Gastrocnemius medialis (tissue), 4 donors: ENCODE measurements around the gene PTGS1.

Experiments used
- POLR2A ChIP-seq, 2 donors: fragments of 450-650 bp; IDR thresholded peaks; one replicate each; pipeline ENCODE4 v1.6.1; 2017; ENCODE audit warnings: antibody characterized with exemption in 2 of 2, mild to moderate bottlenecking in 2 of 2, moderate library complexity in 2 of 2
- TF ChIP-seq, protein P1 (sequence below), 5 experiments: fragments of 450-650 bp in 3 of 5; fragments of 200-600 bp in 2 of 5; sonication (generic) in 2 of 5; IDR thresholded peaks in 4 of 5; conservative IDR thresholded peaks in 1 of 5; 1 replicate in 4 of 5; 2 replicates in 1 of 5; pipeline ENCODE4 v1.5.1; 2016 to 2019; ENCODE audit warnings: antibody characterized with exemption in 5 of 5, mild to moderate bottlenecking in 3 of 5, moderate library complexity in 3 of 5

GRCh38 chr9:122355336-122355875 lies 15.4 kb upstream of the PTGS1 start:
- TF ChIP-seq, protein P1, sequence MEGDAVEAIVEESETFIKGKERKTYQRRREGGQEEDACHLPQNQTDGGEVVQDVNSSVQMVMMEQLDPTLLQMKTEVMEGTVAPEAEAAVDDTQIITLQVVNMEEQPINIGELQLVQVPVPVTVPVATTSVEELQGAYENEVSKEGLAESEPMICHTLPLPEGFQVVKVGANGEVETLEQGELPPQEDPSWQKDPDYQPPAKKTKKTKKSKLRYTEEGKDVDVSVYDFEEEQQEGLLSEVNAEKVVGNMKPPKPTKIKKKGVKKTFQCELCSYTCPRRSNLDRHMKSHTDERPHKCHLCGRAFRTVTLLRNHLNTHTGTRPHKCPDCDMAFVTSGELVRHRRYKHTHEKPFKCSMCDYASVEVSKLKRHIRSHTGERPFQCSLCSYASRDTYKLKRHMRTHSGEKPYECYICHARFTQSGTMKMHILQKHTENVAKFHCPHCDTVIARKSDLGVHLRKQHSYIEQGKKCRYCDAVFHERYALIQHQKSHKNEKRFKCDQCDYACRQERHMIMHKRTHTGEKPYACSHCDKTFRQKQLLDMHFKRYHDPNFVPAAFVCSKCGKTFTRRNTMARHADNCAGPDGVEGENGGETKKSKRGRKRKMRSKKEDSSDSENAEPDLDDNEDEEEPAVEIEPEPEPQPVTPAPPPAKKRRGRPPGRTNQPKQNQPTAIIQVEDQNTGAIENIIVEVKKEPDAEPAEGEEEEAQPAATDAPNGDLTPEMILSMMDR (IDR thresholded peaks at IDR 0.05 in 4 of 5, conservative IDR thresholded peaks at IDR 0.05 in 1 of 5) = no peak
- no peak for TF ChIP-seq POLR2A (IDR thresholded peaks at IDR 0.05)
